DOHH2 (cell line): ENCODE results near the gene GP9.

Source experiments
- H3F3A ChIP-seq: fragments of 200-600 bp; sonication (generic), shearing (Covaris generic); 2 replicates; pipeline ENCODE4 v1.6.0; 2016; ENCODE audit warnings: antibody characterized with exemption, mild to moderate bottlenecking; ENCODE audit not compliant: control insufficient read depth, insufficient read depth
- H3K27ac ChIP-seq: fragments of 200-600 bp; sonication (generic); 2 replicates; pipeline ENCODE4 v1.5.1; 2014; ENCODE audit warnings: low read depth, mild to moderate bottlenecking, low read length, moderate library complexity
- H3K27me3 ChIP-seq: fragments of 200-600 bp; sonication (generic); 2 replicates; pipeline ENCODE4 v1.6.1; 2014; ENCODE audit warnings: mild to moderate bottlenecking, low read length, mixed read lengths; ENCODE audit not compliant: control insufficient read depth
- H3K36me3 ChIP-seq: fragments of 200-600 bp; sonication (generic); 2 replicates; pipeline ENCODE4 v1.6.1; 2014; ENCODE audit warnings: mild to moderate bottlenecking, low read length, moderate library complexity, mixed read lengths; ENCODE audit not compliant: control insufficient read depth
- H3K4me1 ChIP-seq: fragments of 200-600 bp; sonication (generic); 2 replicates; pipeline ENCODE4 v1.6.1; 2014; ENCODE audit warnings: mild to moderate bottlenecking, low read length, mixed read lengths; ENCODE audit not compliant: control insufficient read depth
- H3K4me2 ChIP-seq: fragments of 200-600 bp; sonication (generic); 2 replicates; pipeline ENCODE4 v1.6.0; 2014; ENCODE audit warnings: mild to moderate bottlenecking, low read length, moderate library complexity
- H3K4me3 ChIP-seq: fragments of 200-600 bp; sonication (generic); 2 replicates; pipeline ENCODE4 v1.5.1; 2014; ENCODE audit warnings: mild to moderate bottlenecking, low read length, mixed read lengths
- H3K79me2 ChIP-seq: fragments of 200-600 bp; sonication (generic); 2 replicates; pipeline ENCODE4 v1.6.1; 2014; ENCODE audit warnings: mild to moderate bottlenecking, low read length, mixed read lengths; ENCODE audit not compliant: control insufficient read depth
- H3K9me2 ChIP-seq: fragments of 200-600 bp; sonication (generic); replicated peaks from 2 replicates; pipeline ENCODE4 v1.6.1; 2014; ENCODE audit warnings: mild to moderate bottlenecking, low read length, mixed read lengths; ENCODE audit not compliant: control insufficient read depth
- H3K9me3 ChIP-seq: fragments of 200-600 bp; sonication (generic); 2 replicates; pipeline ENCODE4 v1.6.1; 2014; ENCODE audit warnings: antibody characterized with exemption, low read length, mixed read lengths; ENCODE audit not compliant: control insufficient read depth, insufficient read depth
- H4K20me1 ChIP-seq: fragments of 200-600 bp; sonication (generic); 2 replicates; pipeline ENCODE4 v1.6.0; 2014; ENCODE audit warnings: low read depth, mild to moderate bottlenecking, antibody characterized with exemption, low read length, moderate library complexity; ENCODE audit not compliant: control insufficient read depth, insufficient read depth
- EZH2phosphoT487 ChIP-seq: fragments of 200-600 bp; sonication (generic); IDR thresholded peaks from 2 replicates; pipeline ENCODE4 v1.6.1; 2017; ENCODE audit warnings: borderline replicate concordance, mild to moderate bottlenecking, antibody characterized with exemption, low read length, moderate library complexity, mixed read lengths
- TF ChIP-seq, protein P1 (sequence below): fragments of 200-600 bp; sonication (generic); IDR thresholded peaks from one replicate; pipeline ENCODE4 v1.5.1; 2014; ENCODE audit warnings: antibody characterized with exemption, mild to moderate bottlenecking, low read depth, low read length; ENCODE audit not compliant: poor library complexity, severe bottlenecking

GP9 gene

DNA sequence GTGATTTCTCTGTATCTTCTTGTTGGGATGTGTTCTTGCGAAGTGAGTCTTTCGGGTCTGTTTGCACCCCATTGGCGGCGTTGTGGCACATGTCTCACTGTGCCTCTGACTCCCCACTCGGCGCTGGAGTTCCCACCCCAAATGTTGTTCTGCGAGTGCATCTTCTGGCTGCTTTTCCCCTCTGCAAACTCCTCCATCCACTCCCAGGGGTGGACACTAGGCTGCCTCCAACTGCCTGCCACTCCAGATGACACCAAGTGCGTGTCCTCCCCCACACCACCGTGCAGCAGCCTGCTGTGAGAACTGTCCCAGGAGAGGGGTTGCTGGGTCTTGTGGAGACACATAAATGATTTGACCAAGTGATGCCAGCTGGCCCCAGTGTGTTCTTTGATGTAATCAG lies 41.8 kb upstream of the GP9 start:
- TF ChIP-seq EZH2phosphoT487 = no peak
- TF ChIP-seq, protein P1, sequence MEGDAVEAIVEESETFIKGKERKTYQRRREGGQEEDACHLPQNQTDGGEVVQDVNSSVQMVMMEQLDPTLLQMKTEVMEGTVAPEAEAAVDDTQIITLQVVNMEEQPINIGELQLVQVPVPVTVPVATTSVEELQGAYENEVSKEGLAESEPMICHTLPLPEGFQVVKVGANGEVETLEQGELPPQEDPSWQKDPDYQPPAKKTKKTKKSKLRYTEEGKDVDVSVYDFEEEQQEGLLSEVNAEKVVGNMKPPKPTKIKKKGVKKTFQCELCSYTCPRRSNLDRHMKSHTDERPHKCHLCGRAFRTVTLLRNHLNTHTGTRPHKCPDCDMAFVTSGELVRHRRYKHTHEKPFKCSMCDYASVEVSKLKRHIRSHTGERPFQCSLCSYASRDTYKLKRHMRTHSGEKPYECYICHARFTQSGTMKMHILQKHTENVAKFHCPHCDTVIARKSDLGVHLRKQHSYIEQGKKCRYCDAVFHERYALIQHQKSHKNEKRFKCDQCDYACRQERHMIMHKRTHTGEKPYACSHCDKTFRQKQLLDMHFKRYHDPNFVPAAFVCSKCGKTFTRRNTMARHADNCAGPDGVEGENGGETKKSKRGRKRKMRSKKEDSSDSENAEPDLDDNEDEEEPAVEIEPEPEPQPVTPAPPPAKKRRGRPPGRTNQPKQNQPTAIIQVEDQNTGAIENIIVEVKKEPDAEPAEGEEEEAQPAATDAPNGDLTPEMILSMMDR = no peak
- H4K20me1 ChIP-seq = no peaks in the 10 kb centered on the region
- H3K27me3 ChIP-seq = no peaks in the 10 kb centered on the region
- no peak overlapping the region for H3K4me2 ChIP-seq
- peaks cover 30% of the 10 kb centered on the region for H3K4me1 ChIP-seq
- no peak overlapping the region for H3K4me3 ChIP-seq
- no peaks in the 10 kb centered on the region for H3F3A ChIP-seq
- no peaks in the 10 kb centered on the region for H3K79me2 ChIP-seq
- no peaks in the 10 kb centered on the region for H3K36me3 ChIP-seq
- no peaks in the 10 kb centered on the region for H3K9me2 ChIP-seq
- no peaks in the 10 kb centered on the region for H3K9me3 ChIP-seq
- no peak overlapping the region for H3K27ac ChIP-seq

- H3F3A ChIP-seq = no peaks in the 10 kb centered on the region
- H3K9me3 ChIP-seq = no peaks in the 10 kb centered on the region
- no peak overlapping the region for H3K4me2 ChIP-seq
- H3K27ac ChIP-seq = no peak overlapping the region
- H3K36me3 ChIP-seq = no peaks in the 10 kb centered on the region
- no peaks in the 10 kb centered on the region for H3K27me3 ChIP-seq
- H3K4me3 ChIP-seq = no peak overlapping the region
- H3K9me2 ChIP-seq = no peaks in the 10 kb centered on the region
- TF ChIP-seq, protein P1 = no peak
- TF ChIP-seq EZH2phosphoT487 = no peak
- H3K79me2 ChIP-seq = no peaks in the 10 kb centered on the region
- H3K4me1 ChIP-seq = peaks cover 30% of the 10 kb centered on the region
- no peaks in the 10 kb centered on the region for H4K20me1 ChIP-seq
Observed at GRCh38 chr3:129019266-129019665, 41.3 kb upstream of the GP9 start.

- H3K27me3 ChIP-seq = no peaks in the 10 kb centered on the region
Observed at GRCh38 chr3:129020691-129021090, 39.9 kb upstream of the GP9 start.

More at GRCh38 chr3:129020691-129021090, 39.9 kb upstream of the GP9 start:
- no peak overlapping the region for H3K27ac ChIP-seq
- H3K79me2 ChIP-seq = no peaks in the 10 kb centered on the region
- no peaks in the 10 kb centered on the region for H4K20me1 ChIP-seq
- no peak overlapping the region for H3K4me3 ChIP-seq
- H3K36me3 ChIP-seq = no peaks in the 10 kb centered on the region
- no peaks in the 10 kb centered on the region for H3K9me3 ChIP-seq
- H3F3A ChIP-seq = no peaks in the 10 kb centered on the region
- TF ChIP-seq EZH2phosphoT487 = no peak
- TF ChIP-seq, protein P1 = no peak
- no peaks in the 10 kb centered on the region for H3K9me2 ChIP-seq
- no peak overlapping the region for H3K4me2 ChIP-seq
- peaks cover 23% of the 10 kb centered on the region for H3K4me1 ChIP-seq
